ENCODE results near the gene CDCP2.
"Not testable (repeated sequence)": the region's sequence is repeated elsewhere in the genome, so short reads cannot be mapped to it uniquely, and the experiment has no call there.

The CDCP2 gene

GRCh38 chr1:54167422-54168139, 14.8 kb upstream of the CDCP2 start:
- no peak for DNase-seq

GRCh38 chr1:54166357-54166756, 13.6 kb upstream of the CDCP2 start:
- DNase-seq, result not testable (repeated sequence)

- DNase-seq, result no peak
Measured at GRCh38 chr1:54165146-54165545, 12.3 kb upstream of the CDCP2 start.

GRCh38 chr1:54163573-54163972, 10.8 kb upstream of the CDCP2 start:
- no peak for DNase-seq

- DNase-seq, result no peak
Measured at GRCh38 chr1:54163051-54163450, 10.3 kb upstream of the CDCP2 start.

GRCh38 chr1:54161495-54162168, 8.8 kb upstream of the CDCP2 start:
- no peak for DNase-seq

GRCh38 chr1:54160351-54160750, 7.6 kb upstream of the CDCP2 start:
- DNase-seq, result no peak

- DNase-seq, result no peak
Measured at GRCh38 chr1:54159733-54160316, 7.0 kb upstream of the CDCP2 start.

- DNase-seq, result no peak
Measured at GRCh38 chr1:54158071-54158470, 5.3 kb upstream of the CDCP2 start.

- no peak for DNase-seq
Measured at GRCh38 chr1:54157401-54157800, 4.6 kb upstream of the CDCP2 start.

GRCh38 chr1:54156986-54157385, 4.2 kb upstream of the CDCP2 start:
- no peak for DNase-seq

GRCh38 chr1:54156201-54156600, 3.4 kb upstream of the CDCP2 start:
- DNase-seq, result no peak

- no peak for DNase-seq
Measured at GRCh38 chr1:54153535-54154439, 987 bp upstream of the CDCP2 start.

- DNase-seq, result no peak
Measured at GRCh38 chr1:54151013-54151412, 1.8 kb downstream of the CDCP2 start.

- no peak for DNase-seq
Measured at GRCh38 chr1:54149734-54150133, 3.1 kb downstream of the CDCP2 start.

- no peak for DNase-seq
Measured at GRCh38 chr1:54144366-54144765, 8.4 kb downstream of the CDCP2 start.

- no peak for DNase-seq
Measured at GRCh38 chr1:54142146-54142900, 10.5 kb downstream of the CDCP2 start.

- no peak for DNase-seq
Measured at GRCh38 chr1:54139711-54140110, 13.1 kb downstream of the CDCP2 start.

- no peak for DNase-seq
Measured at GRCh38 chr1:54138994-54139393, 13.8 kb downstream of the CDCP2 start.

- no peak for DNase-seq
Measured at GRCh38 chr1:54137534-54138061, 15.2 kb downstream of the CDCP2 start.

- DNase-seq, result no peak
Measured at GRCh38 chr1:54136963-54137533, 15.8 kb downstream of the CDCP2 start.

All from NCI-H2227 treated with DMSO at 0.1 percent for 48 hours (cell line).